Measurements from ENCODE around the gene L3MBTL4.

The L3MBTL4 gene

DNA sequence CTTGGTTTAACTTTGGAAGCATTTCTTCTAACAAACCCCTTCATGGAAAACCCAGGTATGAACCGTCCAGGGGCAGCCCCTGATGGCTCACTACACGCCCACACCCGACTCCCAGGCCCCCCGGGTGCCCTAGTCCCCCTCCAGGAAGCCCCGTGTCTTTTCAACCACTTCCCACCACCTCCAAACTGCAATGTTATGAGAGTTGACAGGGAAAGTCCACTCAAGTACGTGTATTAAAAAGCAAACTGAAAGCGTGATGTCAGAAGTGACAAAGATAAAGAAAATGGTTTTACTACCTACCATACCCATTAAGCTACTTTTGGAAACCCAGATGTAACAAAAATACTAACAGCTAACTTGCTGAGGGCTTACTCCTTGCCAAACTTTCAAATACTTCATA is 51.5 kb downstream of the L3MBTL4 start:
- DNase-seq = peak in 2 of 3 donors; percentile 7 to 15

DNA sequence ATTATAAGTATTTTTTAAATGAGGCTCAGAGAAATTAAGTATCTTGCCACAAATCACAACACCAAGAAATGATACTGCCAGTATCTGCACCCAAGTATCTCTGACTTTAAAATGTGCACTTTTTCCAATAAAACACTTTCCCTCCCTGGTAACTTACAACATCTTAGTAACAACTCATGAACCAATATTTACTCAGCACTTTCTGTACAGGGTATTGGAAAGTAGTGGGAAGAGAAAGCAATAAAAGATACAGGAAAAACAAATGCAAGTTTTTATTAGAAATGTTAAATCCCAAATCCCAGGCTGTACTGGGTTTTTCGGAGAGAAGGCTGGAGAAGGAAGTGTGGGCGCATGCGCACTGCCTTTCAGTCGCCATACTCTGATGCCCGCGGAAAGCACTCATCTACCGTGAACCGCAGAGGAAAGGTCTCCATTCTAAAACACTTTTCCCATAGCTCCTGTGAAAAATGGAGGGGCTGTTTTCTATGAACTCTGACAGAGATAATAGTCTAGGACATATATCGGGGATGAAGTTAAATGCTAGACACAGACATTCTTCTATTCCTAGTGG is 52.1 kb downstream of the L3MBTL4 start:
- no peak for DNase-seq

DNA sequence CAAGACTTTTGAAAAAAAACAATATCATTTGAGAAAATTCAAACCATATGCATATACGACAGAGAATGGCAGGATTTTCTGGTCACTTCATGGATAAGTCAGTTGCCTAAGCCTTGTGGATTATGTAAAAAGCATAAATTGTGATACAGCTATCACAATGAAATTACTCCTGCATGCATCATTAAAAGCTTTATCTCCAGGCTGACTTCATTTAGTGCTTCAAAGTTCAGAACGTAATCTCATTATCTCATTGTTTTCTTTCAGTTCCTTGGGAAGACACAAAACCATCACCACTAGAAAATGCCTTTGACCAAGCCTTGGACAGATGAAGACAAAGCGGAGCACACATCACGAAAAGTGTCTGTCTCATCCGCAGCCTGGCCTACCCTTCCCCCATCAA is 57.0 kb downstream of the L3MBTL4 start:
- no peak for DNase-seq

DNA sequence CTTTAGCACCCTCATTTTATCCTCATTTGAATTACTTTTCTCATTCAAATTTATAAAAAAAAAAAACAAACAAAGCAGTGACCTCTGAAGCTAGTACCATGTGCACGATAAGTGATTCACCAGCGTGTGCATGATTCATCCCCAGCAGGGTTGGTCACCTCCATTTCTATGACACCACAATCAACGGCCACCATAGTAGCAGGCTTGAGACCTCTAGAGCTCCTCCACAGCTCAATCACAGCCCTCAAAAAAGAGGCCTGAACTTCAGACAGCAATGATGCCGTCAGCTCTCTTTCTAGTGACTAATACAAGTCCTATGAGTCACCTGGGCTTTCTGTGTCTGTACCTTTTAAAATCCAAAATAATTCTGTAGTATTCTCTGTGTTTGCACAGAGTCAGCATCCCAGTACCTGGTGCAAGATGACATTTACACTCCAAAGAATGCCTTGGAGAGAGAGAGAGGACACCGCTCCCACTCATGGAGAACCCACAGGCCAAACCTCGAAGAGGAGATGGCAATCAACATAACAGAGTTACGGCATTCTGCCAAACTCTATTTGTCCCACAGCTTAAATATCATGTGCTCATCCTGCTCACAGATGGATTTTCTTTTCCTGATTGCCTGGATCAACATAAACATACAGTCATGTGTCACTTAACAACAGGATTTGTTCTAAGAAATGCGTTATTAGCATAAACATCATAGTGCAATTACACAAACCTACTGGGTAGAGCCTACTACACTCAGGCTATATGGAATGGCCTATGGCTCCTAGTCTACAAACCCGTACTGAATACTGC is 58.7 kb downstream of the L3MBTL4 start:
- DNase-seq = peak; percentile 12 to 38 (median 29)

DNA sequence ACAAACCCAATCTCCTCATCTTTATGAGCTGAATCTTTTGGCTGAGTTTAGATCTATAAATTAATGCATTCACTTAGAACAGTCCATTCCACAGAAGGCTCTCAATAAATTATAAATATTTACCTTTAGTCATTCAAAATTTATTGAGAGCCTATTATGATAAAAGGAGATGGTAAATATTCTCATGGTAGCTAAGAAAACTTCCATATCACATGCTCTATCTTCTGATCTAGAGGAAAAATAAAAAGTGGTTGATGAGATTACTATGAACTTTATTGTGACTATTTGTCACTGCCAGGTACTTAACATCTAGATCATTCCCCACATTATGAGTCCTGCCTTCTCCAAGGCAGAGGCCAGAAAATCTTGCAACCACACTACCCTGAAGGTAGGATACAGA is 62.4 kb downstream of the L3MBTL4 start:
- DNase-seq = no peak

DNA sequence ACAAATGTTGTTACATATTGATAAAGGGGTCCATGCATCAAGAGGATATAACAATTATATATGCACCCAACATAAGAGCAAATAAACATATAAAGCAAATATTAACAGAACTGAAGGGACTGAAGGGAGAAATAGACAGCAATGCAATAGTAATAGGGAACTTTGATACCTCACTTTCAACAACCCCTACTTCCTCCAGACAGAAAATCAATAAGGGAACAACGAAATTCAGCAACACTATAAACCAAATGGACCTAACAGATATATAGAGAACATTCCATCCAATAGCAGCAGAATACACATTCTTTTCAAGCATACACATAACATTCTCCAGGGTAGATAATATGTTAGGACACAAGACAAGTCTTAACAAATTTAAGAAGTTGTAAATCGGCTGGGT is 71.7 kb downstream of the L3MBTL4 start:
- no peak for DNase-seq

DNA sequence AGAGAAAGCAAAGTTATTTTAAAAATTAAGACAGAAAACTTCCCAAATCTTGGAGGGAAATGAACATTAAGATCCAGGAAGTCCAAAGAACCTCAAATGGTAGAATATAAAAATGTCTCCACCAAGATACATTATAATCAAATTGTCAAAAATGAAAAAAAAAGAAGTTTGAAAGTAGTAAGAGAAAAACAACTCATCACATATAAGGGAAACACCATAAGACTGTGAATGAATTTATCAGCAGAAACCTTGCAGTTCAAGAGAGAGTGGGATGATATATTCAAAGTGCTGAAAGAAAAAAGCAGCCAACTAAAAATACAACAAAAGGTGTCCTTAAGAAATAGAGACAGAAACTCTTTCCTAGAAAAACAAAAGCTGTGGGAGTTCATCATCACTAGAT is 73.0 kb downstream of the L3MBTL4 start:
- DNase-seq = no peak

DNA sequence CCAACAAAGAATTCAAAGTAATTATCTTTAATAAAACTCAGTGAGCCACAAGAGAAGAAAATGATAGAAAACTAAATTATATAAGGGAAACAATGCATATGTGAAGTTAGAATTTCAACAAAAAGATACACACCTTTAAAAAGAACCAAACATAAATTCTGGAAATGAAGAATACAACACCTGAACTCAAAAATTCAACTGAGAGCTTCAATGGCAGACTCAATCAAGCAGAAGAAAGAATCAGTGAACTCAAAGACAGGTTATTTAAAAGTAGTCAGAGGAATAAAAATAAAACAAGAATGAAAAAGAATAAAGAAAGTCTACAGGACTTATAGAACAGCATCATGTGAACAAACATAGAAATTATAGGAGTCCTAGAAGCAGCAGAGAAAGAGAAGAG is 73.4 kb downstream of the L3MBTL4 start:
- DNase-seq = no peak

DNA sequence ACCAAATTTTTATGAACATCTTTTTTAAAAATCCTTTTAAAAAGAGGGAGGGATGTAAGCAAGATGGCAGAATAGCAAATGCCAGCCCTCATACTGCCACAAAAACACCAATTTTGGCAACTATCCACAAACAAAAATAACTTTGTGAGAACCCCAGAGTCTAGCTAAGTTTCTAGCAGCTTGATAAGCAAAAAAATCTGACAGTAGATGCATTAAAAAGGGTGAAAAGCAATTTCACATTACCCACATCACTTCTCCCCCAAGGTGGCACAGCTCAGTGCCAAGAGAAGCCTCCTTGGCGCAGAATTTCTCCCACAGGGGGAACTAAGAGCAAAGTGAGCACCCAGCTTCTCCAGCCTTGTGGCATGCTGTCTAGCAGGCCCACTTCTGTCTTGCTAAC is 74.6 kb downstream of the L3MBTL4 start:
- no peak for DNase-seq

DNA sequence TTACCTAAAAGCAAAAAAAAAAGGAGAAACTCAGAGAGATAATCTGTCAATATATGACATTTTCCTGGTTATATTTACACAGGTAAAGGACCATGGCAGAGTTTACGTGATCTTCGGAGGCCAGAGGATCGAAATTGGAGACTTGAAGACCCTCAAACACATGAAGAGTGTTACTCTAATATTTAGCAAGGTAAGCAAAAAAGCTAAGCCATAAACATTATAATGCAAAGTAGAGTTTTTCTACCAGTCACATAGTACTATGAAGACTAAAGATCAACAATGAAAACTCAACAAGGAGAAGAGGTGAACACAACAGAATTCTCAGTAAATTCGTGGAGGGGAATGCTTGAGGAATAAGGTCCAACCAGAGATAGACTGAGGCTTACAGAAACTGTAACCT is 78.5 kb downstream of the L3MBTL4 start:
- no peak for DNase-seq

DNA sequence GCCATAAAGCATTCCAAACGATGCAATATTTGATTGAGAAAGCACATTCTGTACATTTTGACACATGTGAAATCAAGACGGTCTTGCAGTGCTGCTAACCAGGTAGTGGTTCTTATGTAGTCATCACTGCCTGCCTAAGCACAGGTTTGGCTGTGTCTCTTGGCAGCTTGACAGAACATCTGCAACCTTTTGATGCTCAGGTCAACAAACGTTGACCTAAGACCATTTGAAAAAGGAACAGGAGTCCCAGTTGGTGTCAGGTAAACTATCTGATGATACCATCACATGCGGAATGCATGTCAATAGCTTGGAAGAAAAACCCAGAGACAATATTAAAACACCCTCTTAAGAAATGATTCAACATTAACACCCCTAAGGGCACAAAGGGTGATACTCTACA is 80.7 kb downstream of the L3MBTL4 start:
- DNase-seq = no peak

DNA sequence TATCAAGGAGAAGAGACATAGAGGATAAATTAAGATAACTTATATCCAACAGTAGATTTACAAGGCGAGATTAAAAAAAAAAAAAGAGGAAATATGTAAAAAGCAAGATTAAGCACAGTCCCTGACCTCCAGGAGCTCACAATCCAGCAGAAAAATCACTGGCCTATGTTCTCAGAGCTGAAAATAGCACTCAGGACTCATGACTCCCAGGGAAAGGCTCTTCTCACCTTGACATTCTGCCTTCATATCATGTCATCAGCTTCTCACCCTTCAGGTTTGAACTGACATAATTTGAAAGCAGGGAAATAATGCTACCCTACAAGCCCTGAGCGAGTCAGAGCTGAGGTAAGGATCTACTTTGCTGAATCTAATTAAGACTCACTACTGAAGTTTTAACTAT is 82.8 kb downstream of the L3MBTL4 start:
- no peak for DNase-seq

DNA sequence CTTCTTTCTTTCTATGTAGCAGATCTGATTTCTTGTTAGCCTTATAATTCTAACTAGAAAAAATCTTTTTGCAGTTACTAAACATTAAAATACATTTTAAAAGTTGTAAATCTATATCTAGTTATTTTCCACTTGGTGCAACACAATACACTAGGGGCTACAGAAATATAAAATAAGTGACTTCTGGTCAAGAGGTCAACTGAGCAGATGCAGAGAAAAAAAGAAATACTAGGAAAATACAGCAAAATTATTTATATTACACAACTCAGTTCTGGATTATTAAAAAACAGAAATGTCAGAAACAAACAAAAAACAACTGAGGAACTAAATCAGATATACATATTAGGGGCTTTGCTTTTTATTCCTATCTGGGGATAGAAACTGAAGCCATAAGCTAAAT is 83.9 kb downstream of the L3MBTL4 start:
- no peak for DNase-seq

DNA sequence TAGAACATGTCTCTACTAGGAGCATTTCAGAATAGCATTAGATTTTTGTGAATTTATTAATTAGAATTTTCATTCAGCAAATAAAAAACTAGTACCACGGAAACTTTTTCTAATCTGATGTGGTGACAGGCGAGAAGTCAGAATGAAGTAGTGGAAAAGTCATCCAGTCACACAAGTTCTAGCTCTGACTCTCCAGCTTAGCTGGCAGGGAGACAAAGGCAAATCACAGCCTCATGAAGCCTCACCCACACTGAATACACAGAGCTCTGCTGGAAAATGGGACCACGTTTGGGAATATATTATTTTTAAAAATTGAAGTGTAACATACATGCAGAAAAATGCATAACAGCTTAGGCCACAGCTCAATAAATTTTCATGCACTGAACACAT is 86.1 kb downstream of the L3MBTL4 start:
- no peak for DNase-seq

DNA sequence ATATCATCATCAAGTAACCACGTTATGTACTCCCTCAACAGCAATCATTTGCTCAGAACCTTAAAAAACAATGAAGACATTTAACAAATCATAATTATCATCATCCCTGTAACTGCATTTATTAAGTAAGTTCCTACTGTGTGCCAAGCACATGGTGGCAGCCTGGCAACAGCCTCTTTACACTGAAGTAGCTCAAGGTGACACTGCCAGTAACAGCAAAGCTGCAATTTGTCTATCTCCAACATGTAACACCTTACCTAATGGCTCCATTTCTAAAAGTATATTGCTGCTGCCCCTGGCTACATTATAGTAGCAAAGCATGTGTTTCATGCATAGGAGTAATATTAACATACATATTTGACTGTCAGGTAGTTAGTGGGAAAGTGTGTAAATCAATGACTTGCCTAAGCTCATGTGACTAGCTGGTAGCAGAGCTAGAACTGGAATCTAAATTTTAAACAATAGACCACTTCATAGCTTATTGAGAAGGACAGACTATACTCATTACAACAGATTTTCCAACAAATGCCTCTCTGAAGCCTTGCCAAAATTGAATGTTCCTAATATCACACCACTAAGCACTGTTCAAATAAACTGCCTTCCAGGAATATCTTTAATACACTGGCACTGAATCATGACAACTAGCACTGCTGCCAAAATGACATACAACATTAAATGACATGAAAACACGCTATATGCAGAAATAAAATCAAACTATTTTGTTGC is 86.7 kb downstream of the L3MBTL4 start:
- DNase-seq = no peak

DNA sequence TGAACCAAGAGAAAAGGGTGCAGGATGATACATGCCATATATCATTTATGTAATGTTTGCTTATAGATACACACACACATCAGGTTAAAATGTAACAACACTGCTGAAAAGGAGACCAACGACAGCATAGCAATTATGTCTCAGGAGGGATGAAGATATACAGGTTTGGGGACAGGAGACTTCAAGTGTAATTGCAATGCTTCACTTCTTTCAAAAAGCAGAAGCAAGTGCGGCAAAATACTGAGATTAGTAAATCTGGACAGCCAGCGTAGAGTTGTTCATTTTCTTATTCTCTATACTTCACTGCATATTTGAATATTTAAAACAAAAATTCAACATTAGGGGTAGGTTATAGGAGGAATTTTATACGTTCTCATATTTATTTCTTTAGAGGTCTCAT is 87.2 kb downstream of the L3MBTL4 start:
- no peak for DNase-seq

DNA sequence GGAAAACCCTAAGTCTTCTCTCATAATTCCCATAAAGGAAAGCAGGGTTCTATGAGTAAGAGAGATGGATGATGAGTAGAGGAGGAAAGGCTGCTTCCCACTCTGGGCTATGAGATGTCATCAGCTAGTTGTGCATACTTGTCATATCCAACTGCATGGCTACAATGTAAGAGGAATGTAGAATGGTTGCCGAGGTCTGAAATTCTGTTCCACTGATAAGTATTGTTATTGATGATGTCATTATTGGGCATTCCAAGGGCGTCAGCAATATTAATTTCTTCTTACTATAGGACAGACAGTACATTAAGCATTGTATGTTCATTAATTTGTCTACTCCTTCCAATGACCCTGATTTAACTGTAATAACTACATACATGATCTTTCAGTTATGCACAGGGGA is 88.1 kb downstream of the L3MBTL4 start:
- no peak for DNase-seq

DNA sequence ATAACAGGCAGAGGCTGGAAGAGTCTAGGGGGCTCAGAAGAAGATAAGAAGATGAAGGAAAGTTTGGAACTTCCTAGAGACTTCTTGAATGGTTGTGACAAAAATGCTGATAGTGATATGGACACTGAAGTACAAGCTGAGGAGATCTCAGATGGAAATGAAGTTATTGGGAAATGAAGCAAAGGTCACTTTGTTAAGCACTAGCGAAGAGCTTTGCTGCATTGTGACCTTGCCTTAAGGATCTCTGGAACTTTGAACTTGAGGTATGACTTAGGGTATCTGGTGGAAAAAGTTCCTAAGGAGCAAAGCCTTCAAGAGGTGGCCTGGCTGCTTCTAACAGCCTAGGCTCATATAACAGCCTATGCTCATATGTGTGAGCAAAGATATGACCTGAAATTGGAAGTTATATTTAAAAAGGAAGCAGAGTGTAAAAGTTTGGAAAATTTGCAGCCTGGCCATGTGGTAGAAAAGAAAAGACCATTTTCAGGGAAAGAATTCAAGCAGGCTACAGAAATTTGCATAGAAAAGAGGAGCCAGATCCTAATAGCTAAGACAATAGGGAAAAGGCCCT is 91.3 kb downstream of the L3MBTL4 start:
- DNase-seq = no peak

DNA sequence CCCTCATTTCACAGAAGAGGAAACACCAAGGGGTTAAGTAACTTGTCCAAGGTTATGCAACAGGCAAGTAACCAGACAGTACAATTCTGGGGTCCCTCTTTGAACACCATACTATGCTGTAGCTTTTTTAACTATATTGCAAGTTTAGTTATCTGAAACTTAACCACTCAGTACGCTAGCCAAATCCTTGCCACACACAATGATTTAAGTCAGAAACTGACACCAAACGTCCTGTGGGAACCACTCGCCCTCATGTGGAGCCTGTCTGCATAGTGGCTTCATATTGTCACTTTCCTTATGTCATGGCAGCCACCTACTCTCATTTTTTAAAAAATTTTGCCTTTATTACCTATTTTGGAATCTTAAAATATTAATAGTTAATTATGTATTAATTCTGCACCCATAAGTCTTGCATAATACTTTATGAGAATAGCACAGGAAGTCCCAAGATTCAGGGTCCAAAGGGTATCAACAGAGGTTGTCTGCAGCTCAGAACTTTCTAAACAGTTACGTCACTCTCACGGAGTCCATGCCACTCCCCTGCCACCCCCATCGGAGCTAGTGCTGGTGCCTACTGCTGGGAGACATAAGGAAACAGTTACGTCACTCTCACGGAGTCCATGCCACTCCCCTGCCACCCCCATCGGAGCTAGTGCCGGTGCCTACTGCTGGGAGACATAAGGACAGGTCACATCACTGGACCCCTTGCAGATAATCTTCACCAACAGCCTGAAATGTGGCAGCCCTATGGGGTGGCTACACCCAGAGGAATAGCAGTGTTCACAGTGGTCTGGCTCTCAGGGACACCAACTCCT is 99.0 kb downstream of the L3MBTL4 start:
- peak; percentile 56 to 74 (median 61) for DNase-seq

DNA sequence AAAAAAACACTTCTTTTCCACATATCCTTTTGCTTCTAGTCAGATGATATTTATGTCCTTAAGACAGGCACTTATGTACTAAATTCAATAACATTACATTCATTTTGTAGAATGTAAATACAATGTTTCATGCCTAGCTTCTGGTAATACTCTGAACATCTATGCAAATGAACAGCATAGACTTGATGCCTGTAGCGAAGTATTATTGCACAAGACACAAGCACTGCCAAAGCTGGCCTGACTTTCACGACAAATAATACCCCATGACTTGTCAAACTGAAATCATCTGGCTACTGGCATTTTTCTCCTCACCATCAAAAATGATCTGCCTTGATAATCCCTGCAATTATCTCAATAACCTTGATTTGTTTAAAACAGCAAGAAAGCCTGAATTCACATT is 101.3 kb downstream of the L3MBTL4 start:
- DNase-seq = peak; percentile 46 to 67 (median 56)

DNA sequence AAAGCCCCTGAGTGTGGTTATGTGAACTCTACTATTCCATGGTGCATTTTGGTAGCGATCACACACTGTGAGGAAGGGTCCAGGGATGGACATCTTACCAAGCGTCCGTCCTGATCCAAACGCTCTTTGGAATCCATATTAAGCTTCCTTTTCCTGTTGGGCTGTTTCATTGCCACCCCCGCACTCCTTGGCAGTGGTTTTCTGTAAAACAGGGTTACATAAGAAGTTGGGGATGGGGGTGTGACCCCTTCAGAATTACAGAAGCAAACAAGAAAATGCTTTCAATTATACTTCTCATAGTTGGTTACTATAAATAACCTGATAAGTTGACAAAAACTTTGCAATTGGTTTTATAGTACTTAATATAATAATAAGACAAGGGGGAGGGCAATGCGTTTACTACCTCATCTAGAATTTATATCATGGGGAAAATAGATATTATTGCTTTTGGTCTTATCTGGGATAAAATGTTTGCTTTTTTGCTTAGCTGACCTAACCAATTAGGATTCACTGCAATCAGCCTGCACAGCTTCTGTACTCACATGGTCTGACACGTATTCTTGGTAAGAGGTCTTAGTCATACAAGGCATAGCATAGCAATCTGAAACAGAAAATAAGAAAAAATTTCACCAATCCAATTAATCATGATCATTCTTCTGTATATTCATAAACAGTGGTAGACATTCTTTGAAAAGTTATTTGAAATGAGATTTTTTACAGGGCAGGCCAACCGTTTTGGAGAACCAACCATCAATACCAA is 103.1 kb downstream of the L3MBTL4 start:
- DNase-seq = peak; percentile 19 to 63 (median 37)

DNA sequence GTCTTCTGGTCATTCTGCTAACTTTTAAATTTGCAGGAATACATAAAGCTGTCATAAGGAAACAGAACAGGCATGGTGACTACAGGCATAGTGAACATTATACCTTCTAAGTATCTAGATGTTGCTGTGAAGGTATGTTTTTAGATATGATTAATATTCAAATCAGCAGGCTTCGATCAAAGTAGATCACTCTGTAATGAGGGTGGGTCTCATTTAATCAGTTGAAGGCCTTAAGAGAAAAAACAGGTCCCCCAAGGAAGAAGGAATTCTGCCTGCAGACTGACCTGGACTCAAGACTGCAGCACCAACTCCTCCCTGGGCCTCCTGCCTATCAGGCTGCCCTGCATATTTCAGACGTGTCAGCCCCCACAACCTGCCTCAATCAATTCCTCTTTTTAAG is 104.0 kb downstream of the L3MBTL4 start:
- DNase-seq = no peak

Data from suppressor macrophage treated with lipopolysaccharide for 1 hour (primary cell).